GM12878 (cell line): ENCODE data around the gene C6orf120. TPM values are rescaled to one million over a fixed set of nuclear protein-coding genes. Genes with fewer than 3 reads are reported as not detected.
A peak's percentile ranks its signal among the peaks of the same experiment; 100 is the strongest.

Experiments used
- ASH2L ChIP-seq: fragments of 300-600, 200-600 bp; sonication (generic); IDR thresholded peaks from 2 replicates; pipeline ENCODE4 v1.6.1; 2017; ENCODE audit warnings: low read depth, mild to moderate bottlenecking, borderline replicate concordance
- CBFB ChIP-seq: IDR thresholded peaks from 2 replicates; pipeline ENCODE4 v1.6.1; 2016; ENCODE audit warnings: antibody characterized with exemption, low read depth
- EGR1 ChIP-seq, 2 experiments: IDR thresholded peaks; 1 replicate in 1 of 2; 2 replicates in 1 of 2; pipeline ENCODE4 v1.6.1; 2011 to 2012; ENCODE audit warnings: low read depth in 2 of 2, low read length in 2 of 2, borderline replicate concordance in 1 of 2, mild to moderate bottlenecking in 1 of 2, moderate library complexity in 1 of 2
- NR2C2 ChIP-seq: IDR thresholded peaks from 2 replicates; pipeline ENCODE4 v1.6.1; 2011; ENCODE audit warnings: borderline replicate concordance, low read depth; ENCODE audit not compliant: control insufficient read depth, insufficient read length
- PML ChIP-seq: IDR thresholded peaks from 2 replicates; pipeline ENCODE4 v1.6.1; 2012; ENCODE audit warnings: low read length, inconsistent platforms
- RCOR1 ChIP-seq: conservative IDR thresholded peaks from 2 replicates; pipeline ENCODE4 v1.6.1; 2012; ENCODE audit warnings: low read depth, low read length, improper control_type of control experiment
- TCF3 ChIP-seq: IDR thresholded peaks from 2 replicates; pipeline ENCODE4 v1.6.1; 2012; ENCODE audit warnings: low read depth, mild to moderate bottlenecking, low read length, borderline replicate concordance; ENCODE audit not compliant: insufficient read depth
- ZSCAN29 ChIP-seq: fragments of 450-650 bp; IDR thresholded peaks from 2 replicates; pipeline ENCODE4 v1.6.1; 2017; ENCODE audit warnings: mild to moderate bottlenecking, moderate library complexity
- polyA plus RNA-seq, 11 experiments: library from polyadenylated mRNA; depleted of rRNA in 4 of 11; unstranded in 6 of 11; stranded (reverse) in 5 of 11; fragments of >200 nt; fragmentation: Nextera tagmentation in 4 of 11; fragmentation: Illumina TruSeq in 1 of 11; extraction: Ambion mirVana in 4 of 11; extraction: Trizol in 1 of 11; gene quantifications; 1 replicate in 1 of 11; 2 replicates in 10 of 11; pipeline versions ENCODE4 v1.2.1 to v1.2.3, GENCODE V29; 2011 to 2016; ENCODE audit warnings: inconsistent platforms in 2 of 11, missing spikeins in 2 of 11, low read depth in 1 of 11
- total RNA-seq, 4 experiments: library from RNA; depleted of rRNA in 3 of 4; stranded (reverse); fragments of >200 nt in 3 of 4; fragmentation: Illumina TruSeq in 1 of 4; extraction: Trizol in 1 of 4; gene quantifications; 2 replicates each; pipeline versions ENCODE4 v1.2.1 to v1.2.3, GENCODE V29; 2013 to 2021
- TF ChIP-seq, protein P1 (sequence below): fragments of 150-350 bp; IDR thresholded peaks from 2 replicates; pipeline ENCODE4 v1.6.1; 2016; ENCODE audit warnings: low read depth, low read length
- TF ChIP-seq, protein P2 (sequence below): fragments of 450-650 bp; IDR thresholded peaks from 2 replicates; pipeline ENCODE4 v1.6.1; 2018; ENCODE audit warnings: mild to moderate bottlenecking, low read depth, moderate library complexity; ENCODE audit not compliant: partially characterized antibody
- TF ChIP-seq, protein P3 (sequence below): fragments of 450-650 bp; IDR thresholded peaks from 2 replicates; pipeline ENCODE4 v1.6.1; 2014; ENCODE audit warnings: mild to moderate bottlenecking
- TF ChIP-seq, protein P4 (sequence below): fragments of 450-650 bp; formaldehyde crosslinking; IDR thresholded peaks from 2 replicates; pipeline ENCODE4 v1.4.0; 2022; ENCODE audit warnings: mild to moderate bottlenecking, moderate library complexity
- TF ChIP-seq, protein P5 (sequence below): fragments of 450-650 bp; formaldehyde crosslinking; IDR thresholded peaks from 2 replicates; pipeline ENCODE4 v1.4.0; 2020; ENCODE audit warnings: mild to moderate bottlenecking, moderate library complexity

C6orf120 gene
- total and polyA plus RNA-seq, 10 of the 15 experiments (the other 5 are each of a cell fraction or from before 2014, with no cell fraction given) = 3.6 to 23.9 (median 18.2) TPM

DNA sequence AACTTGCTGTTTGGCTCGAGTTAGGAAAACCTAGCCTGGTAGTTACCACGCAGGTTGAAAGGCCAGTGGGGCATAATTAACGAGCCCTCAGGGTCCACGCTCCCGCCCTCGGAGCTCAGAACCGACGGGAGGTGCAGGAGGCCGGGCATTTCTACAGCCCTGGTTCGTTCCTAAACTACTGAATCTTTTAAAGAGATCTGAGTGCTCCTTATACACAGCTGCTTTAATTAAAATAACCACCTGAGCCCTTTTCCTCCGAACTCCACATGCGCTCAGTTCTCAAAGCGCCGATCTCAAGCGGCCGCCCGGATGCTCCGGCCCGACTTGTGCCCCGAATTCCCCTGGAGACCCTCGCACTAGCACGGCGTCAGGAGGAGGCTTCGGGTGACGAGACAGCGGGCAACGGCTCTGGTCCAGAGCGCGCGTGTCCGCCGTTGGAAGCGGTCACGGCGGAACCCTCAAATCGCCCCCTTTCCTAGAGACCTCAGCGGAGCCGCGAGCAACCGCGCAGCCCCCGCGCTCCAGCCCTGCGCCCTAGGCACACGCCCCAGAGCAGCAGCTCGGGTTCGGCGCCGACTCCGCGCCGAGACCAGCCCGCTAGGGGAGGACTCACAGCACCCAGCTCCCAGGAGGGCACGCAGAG lies 494 bp upstream of the C6orf120 start (continued):
- TF ChIP-seq, protein P1, sequence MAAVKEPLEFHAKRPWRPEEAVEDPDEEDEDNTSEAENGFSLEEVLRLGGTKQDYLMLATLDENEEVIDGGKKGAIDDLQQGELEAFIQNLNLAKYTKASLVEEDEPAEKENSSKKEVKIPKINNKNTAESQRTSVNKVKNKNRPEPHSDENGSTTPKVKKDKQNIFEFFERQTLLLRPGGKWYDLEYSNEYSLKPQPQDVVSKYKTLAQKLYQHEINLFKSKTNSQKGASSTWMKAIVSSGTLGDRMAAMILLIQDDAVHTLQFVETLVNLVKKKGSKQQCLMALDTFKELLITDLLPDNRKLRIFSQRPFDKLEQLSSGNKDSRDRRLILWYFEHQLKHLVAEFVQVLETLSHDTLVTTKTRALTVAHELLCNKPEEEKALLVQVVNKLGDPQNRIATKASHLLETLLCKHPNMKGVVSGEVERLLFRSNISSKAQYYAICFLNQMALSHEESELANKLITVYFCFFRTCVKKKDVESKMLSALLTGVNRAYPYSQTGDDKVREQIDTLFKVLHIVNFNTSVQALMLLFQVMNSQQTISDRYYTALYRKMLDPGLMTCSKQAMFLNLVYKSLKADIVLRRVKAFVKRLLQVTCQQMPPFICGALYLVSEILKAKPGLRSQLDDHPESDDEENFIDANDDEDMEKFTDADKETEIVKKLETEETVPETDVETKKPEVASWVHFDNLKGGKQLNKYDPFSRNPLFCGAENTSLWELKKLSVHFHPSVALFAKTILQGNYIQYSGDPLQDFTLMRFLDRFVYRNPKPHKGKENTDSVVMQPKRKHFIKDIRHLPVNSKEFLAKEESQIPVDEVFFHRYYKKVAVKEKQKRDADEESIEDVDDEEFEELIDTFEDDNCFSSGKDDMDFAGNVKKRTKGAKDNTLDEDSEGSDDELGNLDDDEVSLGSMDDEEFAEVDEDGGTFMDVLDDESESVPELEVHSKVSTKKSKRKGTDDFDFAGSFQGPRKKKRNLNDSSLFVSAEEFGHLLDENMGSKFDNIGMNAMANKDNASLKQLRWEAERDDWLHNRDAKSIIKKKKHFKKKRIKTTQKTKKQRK = no peak
- TF ChIP-seq, protein P2, sequence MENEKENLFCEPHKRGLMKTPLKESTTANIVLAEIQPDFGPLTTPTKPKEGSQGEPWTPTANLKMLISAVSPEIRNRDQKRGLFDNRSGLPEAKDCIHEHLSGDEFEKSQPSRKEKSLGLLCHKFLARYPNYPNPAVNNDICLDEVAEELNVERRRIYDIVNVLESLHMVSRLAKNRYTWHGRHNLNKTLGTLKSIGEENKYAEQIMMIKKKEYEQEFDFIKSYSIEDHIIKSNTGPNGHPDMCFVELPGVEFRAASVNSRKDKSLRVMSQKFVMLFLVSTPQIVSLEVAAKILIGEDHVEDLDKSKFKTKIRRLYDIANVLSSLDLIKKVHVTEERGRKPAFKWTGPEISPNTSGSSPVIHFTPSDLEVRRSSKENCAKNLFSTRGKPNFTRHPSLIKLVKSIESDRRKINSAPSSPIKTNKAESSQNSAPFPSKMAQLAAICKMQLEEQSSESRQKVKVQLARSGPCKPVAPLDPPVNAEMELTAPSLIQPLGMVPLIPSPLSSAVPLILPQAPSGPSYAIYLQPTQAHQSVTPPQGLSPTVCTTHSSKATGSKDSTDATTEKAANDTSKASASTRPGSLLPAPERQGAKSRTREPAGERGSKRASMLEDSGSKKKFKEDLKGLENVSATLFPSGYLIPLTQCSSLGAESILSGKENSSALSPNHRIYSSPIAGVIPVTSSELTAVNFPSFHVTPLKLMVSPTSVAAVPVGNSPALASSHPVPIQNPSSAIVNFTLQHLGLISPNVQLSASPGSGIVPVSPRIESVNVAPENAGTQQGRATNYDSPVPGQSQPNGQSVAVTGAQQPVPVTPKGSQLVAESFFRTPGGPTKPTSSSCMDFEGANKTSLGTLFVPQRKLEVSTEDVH = no peak
- TF ChIP-seq, protein P3, sequence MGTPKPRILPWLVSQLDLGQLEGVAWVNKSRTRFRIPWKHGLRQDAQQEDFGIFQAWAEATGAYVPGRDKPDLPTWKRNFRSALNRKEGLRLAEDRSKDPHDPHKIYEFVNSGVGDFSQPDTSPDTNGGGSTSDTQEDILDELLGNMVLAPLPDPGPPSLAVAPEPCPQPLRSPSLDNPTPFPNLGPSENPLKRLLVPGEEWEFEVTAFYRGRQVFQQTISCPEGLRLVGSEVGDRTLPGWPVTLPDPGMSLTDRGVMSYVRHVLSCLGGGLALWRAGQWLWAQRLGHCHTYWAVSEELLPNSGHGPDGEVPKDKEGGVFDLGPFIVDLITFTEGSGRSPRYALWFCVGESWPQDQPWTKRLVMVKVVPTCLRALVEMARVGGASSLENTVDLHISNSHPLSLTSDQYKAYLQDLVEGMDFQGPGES = no peak
- TF ChIP-seq, protein P4, sequence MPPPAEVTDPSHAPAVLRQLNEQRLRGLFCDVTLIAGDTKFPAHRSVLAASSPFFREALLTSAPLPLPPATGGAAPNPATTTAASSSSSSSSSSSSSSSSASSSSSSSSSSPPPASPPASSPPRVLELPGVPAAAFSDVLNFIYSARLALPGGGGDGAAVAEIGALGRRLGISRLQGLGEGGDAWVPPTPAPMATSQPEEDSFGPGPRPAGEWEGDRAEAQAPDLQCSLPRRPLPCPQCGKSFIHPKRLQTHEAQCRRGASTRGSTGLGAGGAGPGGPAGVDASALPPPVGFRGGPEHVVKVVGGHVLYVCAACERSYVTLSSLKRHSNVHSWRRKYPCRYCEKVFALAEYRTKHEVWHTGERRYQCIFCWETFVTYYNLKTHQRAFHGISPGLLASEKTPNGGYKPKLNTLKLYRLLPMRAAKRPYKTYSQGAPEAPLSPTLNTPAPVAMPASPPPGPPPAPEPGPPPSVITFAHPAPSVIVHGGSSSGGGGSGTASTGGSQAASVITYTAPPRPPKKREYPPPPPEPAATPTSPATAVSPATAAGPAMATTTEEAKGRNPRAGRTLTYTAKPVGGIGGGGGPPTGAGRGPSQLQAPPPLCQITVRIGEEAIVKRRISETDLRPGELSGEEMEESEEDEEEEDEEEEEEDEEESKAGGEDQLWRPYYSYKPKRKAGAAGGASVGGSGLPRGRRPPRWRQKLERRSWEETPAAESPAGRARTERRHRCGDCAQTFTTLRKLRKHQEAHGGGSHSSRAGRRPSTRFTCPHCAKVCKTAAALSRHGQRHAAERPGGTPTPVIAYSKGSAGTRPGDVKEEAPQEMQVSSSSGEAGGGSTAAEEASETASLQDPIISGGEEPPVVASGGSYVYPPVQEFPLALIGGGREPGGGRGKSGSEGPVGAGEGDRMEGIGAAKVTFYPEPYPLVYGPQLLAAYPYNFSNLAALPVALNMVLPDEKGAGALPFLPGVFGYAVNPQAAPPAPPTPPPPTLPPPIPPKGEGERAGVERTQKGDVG = no peak
- TF ChIP-seq, protein P5, sequence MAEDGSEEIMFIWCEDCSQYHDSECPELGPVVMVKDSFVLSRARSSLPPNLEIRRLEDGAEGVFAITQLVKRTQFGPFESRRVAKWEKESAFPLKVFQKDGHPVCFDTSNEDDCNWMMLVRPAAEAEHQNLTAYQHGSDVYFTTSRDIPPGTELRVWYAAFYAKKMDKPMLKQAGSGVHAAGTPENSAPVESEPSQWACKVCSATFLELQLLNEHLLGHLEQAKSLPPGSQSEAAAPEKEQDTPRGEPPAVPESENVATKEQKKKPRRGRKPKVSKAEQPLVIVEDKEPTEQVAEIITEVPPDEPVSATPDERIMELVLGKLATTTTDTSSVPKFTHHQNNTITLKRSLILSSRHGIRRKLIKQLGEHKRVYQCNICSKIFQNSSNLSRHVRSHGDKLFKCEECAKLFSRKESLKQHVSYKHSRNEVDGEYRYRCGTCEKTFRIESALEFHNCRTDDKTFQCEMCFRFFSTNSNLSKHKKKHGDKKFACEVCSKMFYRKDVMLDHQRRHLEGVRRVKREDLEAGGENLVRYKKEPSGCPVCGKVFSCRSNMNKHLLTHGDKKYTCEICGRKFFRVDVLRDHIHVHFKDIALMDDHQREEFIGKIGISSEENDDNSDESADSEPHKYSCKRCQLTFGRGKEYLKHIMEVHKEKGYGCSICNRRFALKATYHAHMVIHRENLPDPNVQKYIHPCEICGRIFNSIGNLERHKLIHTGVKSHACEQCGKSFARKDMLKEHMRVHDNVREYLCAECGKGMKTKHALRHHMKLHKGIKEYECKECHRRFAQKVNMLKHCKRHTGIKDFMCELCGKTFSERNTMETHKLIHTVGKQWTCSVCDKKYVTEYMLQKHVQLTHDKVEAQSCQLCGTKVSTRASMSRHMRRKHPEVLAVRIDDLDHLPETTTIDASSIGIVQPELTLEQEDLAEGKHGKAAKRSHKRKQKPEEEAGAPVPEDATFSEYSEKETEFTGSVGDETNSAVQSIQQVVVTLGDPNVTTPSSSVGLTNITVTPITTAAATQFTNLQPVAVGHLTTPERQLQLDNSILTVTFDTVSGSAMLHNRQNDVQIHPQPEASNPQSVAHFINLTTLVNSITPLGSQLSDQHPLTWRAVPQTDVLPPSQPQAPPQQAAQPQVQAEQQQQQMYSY (CRISPR knock-in tag) = no peak
- no peak for TF ChIP-seq PML
- TF ChIP-seq NR2C2 = no peak
- TF ChIP-seq TCF3 = no peak
- no peak for TF ChIP-seq RCOR1
- TF ChIP-seq ASH2L = 0 out of 2 replicates have a peak, but pooled peaks have one; percentile 37
- no peak for TF ChIP-seq ZSCAN29
- TF ChIP-seq CBFB = no peak
- no peak for TF ChIP-seq EGR1 (IDR thresholded peaks at IDR 0.05; ENCODE audit: borderline replicate concordance in 1 of 2, low read depth in 2 of 2, low read length in 2 of 2)
